CD4-positive, alpha-beta T cell (primary cell): ENCODE results near the gene CDHR2. TPM values are rescaled to one million over a fixed set of nuclear protein-coding genes. Genes with fewer than 3 reads are reported as not detected.
A peak's percentile ranks its signal among the peaks of the same experiment; 100 is the strongest.

ENCODE experiments used
- ATAC-seq: fragments of 200-7000 bp; cut with Tn5 transposase; one replicate; pipeline ENCODE4 v1.10.0; 2022; ENCODE audit warnings: mild to moderate bottlenecking; ENCODE audit not compliant: poor library complexity
- CTCF ChIA-PET: fragments of 350-600 bp; sonication (Branson Sonifier 250); formaldehyde crosslinking; loops from one replicate; lab custom pipeline; 2021; ENCODE audit warnings: antibody characterized with exemption, inconsistent platforms; lab: Charles Lee
- POLR2A ChIA-PET: fragments of 350-600 bp; sonication (Branson Sonifier 250); formaldehyde crosslinking; loops from one replicate; lab custom pipeline; 2021; ENCODE audit warnings: antibody characterized with exemption, inconsistent platforms; lab: Charles Lee
- DNase-seq, 14 experiments: peaks; one replicate each; pipeline ENCODE4 v3.0.0-alpha.2; 2013 to 2020; ENCODE audit warnings: mixed read lengths in 2 of 14
- H3K27ac ChIP-seq, 2 donors: one replicate each; pipeline versions ENCODE4 v1.5.1 to v1.7.0; 2013; ENCODE audit warnings: low read length in 2 of 2, low read depth in 1 of 2, mild to moderate bottlenecking in 1 of 2
- H3K27me3 ChIP-seq, 2 experiments: 1 replicate in 1 of 2; 2 replicates in 1 of 2; pipeline versions ENCODE4 v1.6.1 to v1.7.0; 2013; ENCODE audit warnings: low read length in 2 of 2, control low read depth in 1 of 2, mild to moderate bottlenecking in 1 of 2, moderate library complexity in 1 of 2; ENCODE audit not compliant: insufficient read depth in 2 of 2, control insufficient read depth in 1 of 2
- H3K36me3 ChIP-seq: one replicate; pipeline ENCODE4 v1.6.1; 2013; ENCODE audit warnings: low read length, control low read depth; ENCODE audit not compliant: insufficient read depth
- H3K4me1 ChIP-seq: one replicate; pipeline ENCODE4 v1.6.1; 2013; ENCODE audit warnings: low read length, control low read depth; ENCODE audit not compliant: insufficient read depth
- H3K4me3 ChIP-seq: one replicate; pipeline ENCODE4 v1.5.1; 2013; ENCODE audit warnings: mild to moderate bottlenecking, low read length, moderate library complexity
- H3K9me3 ChIP-seq, 2 experiments: 1 replicate in 1 of 2; 2 replicates in 1 of 2; pipeline versions ENCODE4 v1.6.1 to v1.7.0; 2013; ENCODE audit warnings: low read length in 2 of 2, mild to moderate bottlenecking in 2 of 2, control low read depth in 1 of 2, moderate library complexity in 1 of 2; ENCODE audit not compliant: control insufficient read depth in 1 of 2, insufficient read depth in 1 of 2
- H3K27ac Mint-ChIP-seq: one replicate; pipeline ENCODE4 v1.8.0; 2020; ENCODE audit warnings: mixed read lengths
- H3K27me3 Mint-ChIP-seq: one replicate; pipeline ENCODE4 v1.8.0; 2021; ENCODE audit warnings: mixed read lengths
- H3K36me3 Mint-ChIP-seq: one replicate; pipeline ENCODE4 v1.8.0; 2021; ENCODE audit warnings: low read depth, mixed read lengths
- H3K4me1 Mint-ChIP-seq: one replicate; pipeline ENCODE4 v1.8.0; 2021; ENCODE audit warnings: low read depth, mixed read lengths
- H3K4me3 Mint-ChIP-seq: one replicate; pipeline ENCODE4 v1.8.0; 2020; ENCODE audit warnings: mild to moderate bottlenecking, mixed read lengths
- H3K9me3 Mint-ChIP-seq: one replicate; pipeline ENCODE4 v1.8.0; 2020; ENCODE audit warnings: mixed read lengths
- intact Hi-C, 2 experiments: fragments of 100-400 bp; cut with DNase I in 1 of 2; cut with micrococcal nuclease in 1 of 2; formaldehyde crosslinking; loops; one replicate each; pipeline versions ENCODE4 v1.15.1 to v1.9.0; 2023 to 2025; cut with DNase I, micrococcal nuclease
- total RNA-seq, 174 experiments: library from RNA in 2 of 174; stranded (reverse) in 2 of 174; gene quantifications; one replicate each; pipeline ENCODE4 v1.2.3 and lab custom pipeline; 2021 to 2026
- TF ChIP-seq, protein P1 (sequence below): fragments of 200-600 bp; IDR thresholded peaks from one replicate; pipeline ENCODE4 v1.8.0; 2022; ENCODE audit warnings: antibody characterized with exemption, mild to moderate bottlenecking

Gene CDHR2
- total RNA-seq, 2 experiments from 2014 or later, result 1.6 to 2.0 TPM

DNA sequence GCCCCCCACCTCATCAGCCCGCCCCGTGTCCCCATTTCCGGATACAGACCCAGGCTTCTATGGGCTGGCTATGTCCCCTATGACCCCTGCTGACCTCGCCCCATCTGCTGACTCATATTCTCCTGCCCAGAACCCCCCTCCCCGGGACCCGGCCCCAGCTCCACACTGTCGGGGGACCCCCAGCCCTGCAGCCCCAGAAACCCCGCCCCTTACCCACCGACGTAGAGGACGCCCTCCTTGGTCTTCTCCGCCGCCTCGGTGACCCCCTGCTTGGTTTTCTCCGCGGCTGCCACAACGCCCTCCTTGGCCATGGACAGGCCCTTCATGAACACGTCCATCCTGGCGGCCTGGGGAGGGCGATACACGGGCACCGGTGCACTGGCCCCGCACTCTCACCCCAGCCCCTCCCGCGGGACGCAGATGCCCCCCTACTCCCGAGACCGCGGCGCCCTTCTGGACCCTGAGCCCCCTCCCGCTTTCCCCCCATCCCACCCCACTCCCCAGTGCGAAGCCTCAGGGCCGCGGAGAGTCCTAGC lies 80.2 kb downstream of the CDHR2 start:
- ATAC-seq, result no peak
- no peak overlapping the region for H3K4me3 Mint-ChIP-seq
- Histone ChIP-seq H3K27ac (no peak overlapping the region), H3K27me3 (peaks cover 67 to 68% of the 10 kb centered on the region in 2 experiments), H3K9me3 (peaks cover 0 to 11% of the 10 kb centered on the region in 2 experiments), H3K36me3 (no peaks in the 10 kb centered on the region), H3K4me1 (peaks cover 15% of the 10 kb centered on the region), H3K4me3 (no peak overlapping the region)
- H3K27me3 Mint-ChIP-seq, result peaks cover 81% of the 10 kb centered on the region
- H3K4me1 Mint-ChIP-seq, result peaks cover 9% of the 10 kb centered on the region
- TF ChIP-seq, protein P1, sequence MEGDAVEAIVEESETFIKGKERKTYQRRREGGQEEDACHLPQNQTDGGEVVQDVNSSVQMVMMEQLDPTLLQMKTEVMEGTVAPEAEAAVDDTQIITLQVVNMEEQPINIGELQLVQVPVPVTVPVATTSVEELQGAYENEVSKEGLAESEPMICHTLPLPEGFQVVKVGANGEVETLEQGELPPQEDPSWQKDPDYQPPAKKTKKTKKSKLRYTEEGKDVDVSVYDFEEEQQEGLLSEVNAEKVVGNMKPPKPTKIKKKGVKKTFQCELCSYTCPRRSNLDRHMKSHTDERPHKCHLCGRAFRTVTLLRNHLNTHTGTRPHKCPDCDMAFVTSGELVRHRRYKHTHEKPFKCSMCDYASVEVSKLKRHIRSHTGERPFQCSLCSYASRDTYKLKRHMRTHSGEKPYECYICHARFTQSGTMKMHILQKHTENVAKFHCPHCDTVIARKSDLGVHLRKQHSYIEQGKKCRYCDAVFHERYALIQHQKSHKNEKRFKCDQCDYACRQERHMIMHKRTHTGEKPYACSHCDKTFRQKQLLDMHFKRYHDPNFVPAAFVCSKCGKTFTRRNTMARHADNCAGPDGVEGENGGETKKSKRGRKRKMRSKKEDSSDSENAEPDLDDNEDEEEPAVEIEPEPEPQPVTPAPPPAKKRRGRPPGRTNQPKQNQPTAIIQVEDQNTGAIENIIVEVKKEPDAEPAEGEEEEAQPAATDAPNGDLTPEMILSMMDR, result no peak
- no peaks in the 10 kb centered on the region for H3K36me3 Mint-ChIP-seq
- POLR2A ChIA-PET, result no interaction called here
- DNase-seq, result no peak
- intact Hi-C loops, result no loop called here
- CTCF ChIA-PET, result no interaction called here
- no peak overlapping the region for H3K27ac Mint-ChIP-seq
- no peaks in the 10 kb centered on the region for H3K9me3 Mint-ChIP-seq

DNA sequence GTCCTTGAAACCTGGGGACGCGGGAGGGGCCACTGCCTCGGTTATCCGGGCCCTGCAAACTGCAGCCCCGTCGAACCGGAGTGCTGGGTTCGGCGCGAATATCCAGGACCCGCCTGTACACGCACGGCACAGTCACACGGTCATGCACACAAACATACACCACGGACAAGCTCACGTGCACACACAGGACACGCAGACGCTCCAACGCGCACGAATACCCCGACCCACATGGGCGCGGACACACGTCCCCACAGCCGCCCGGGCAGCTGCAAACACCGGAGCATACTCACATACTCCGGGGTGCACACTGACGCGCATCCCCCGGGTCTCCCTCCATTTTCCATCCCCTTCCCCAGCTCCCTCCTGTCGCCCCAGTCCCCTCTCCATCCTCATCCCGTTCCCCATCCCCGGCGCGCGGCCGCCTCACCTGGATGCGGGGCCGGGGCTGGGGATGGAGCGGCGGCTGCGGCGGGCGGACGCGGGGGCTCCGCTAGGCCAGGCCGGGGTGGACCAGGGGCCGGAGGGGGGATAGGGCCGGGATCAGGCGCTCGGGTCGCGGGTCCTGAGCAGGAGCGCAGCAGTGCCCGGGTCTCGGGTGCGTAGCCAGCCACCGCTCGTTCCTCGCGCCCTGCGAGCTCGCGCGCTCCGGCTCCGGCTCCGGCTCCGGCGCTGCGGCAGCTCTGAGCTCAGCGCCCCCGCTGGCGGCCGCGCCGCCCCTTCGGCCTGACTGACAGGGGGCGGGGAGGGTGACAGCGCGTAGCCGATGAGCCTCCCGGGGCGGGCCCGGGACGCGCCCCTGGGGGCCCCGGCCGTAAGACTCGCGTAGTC lies 80.9 kb downstream of the CDHR2 start, which contains the start of the genes EIF4E1B and SNCB:
TSS of gene EIF4E1B (plus strand) at position 823 of the 828 bp plus-strand sequence. CDS start 12,113 bp downstream, outside the sequence.
TSS of gene SNCB (minus strand) at position 682 of the 828 bp plus-strand sequence. CDS start 880 bp downstream, outside the sequence.
- H3K4me3 ChIP-seq, result peak within 1 kb of the TSS; percentile 12
- DNase-seq (peak in 8 of 14 experiments; percentile 31 to 57 (median 46)), ATAC-seq (peak; percentile 75)
- Mint-ChIP-seq H3K27me3 (peaks cover 85% of the 10 kb centered on the region), H3K9me3 (no peaks in the 10 kb centered on the region), H3K4me3 (peak within 1 kb of the TSS; percentile 46), H3K27ac (no peak within 1 kb of the TSS), H3K4me1 (peaks cover 9% of the 10 kb centered on the region), H3K36me3 (no peaks in the 10 kb centered on the region)
- peaks cover 69 to 70% of the 10 kb centered on the region in 2 experiments for H3K27me3 ChIP-seq
- H3K4me1 ChIP-seq, result peaks cover 15% of the 10 kb centered on the region
- H3K36me3 ChIP-seq, result no peaks in the 10 kb centered on the region
- POLR2A ChIA-PET, result interaction anchor here (0.7 to 1.5 kb wide), 2 partner anchors 9 to 17 kb away, joined by 3 read pairs; no protein-coding TSS in a partner anchor
- intact Hi-C loops, result no loop called here
- H3K27ac ChIP-seq, result no peak within 1 kb of the TSS
- TF ChIP-seq, protein P1, result no peak
- peaks cover 0 to 13% of the 10 kb centered on the region in 2 experiments for H3K9me3 ChIP-seq
- CTCF ChIA-PET, result interaction anchor here (0.6 kb wide), 1 partner anchor 50 kb away, joined by 3 read pairs; no protein-coding TSS in a partner anchor

DNA sequence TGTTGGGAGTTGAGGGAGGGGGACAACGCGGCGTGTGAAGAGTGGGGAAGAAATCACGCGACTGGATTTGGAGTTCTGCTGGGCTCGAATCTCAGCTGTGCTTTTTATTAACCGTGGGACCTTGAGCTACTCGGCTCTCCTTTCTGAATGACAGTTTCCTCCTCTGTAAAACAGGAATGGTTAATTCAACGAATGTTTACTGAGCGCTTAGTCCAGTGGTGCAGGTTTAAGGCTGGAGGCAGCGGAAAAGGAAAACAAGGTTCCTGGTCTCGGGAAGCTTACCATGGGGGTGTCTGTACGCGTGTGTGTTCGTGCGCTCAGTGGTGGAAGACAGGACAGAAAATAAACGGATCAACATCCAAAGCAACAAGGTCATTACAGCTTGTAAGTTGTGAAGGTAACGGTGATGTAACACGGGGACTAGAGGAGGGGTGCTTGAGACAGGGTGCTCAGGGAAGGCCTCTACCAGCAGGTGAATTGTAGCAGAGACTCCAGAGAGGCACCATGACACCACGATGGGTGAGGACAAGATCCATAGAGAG lies 81.6 kb downstream of the CDHR2 start:
- Histone ChIP-seq H3K4me1 (peaks cover 15% of the 10 kb centered on the region), H3K27ac (no peak overlapping the region), H3K36me3 (no peaks in the 10 kb centered on the region), H3K4me3 (no peak overlapping the region), H3K27me3 (peaks cover 72 to 73% of the 10 kb centered on the region in 2 experiments), H3K9me3 (peaks cover 0 to 16% of the 10 kb centered on the region in 2 experiments)
- Mint-ChIP-seq H3K4me3 (peak overlapping the region; percentile 46), H3K36me3 (no peaks in the 10 kb centered on the region), H3K27ac (no peak overlapping the region), H3K4me1 (peaks cover 9% of the 10 kb centered on the region), H3K27me3 (peaks cover 88% of the 10 kb centered on the region), H3K9me3 (no peaks in the 10 kb centered on the region)
- CTCF ChIA-PET, result no interaction called here
- DNase-seq (no peak), ATAC-seq (no peak)
- TF ChIP-seq, protein P1, result no peak
- POLR2A ChIA-PET, result interaction anchor here (0.7 to 1.5 kb wide), 2 partner anchors 9 to 16 kb away, joined by 3 read pairs; no protein-coding TSS in a partner anchor
- intact Hi-C loops, result no loop called here
